Muscle of leg (tissue), 11 donors: ENCODE measurements around the gene GALNT9. TPM values are rescaled to one million over a fixed set of nuclear protein-coding genes. Genes with fewer than 3 reads are reported as not detected.

ENCODE experiments used
- DNase-seq: peaks from one replicate; pipeline ENCODE4 v3.0.0; 2013
- H3K27ac ChIP-seq: one replicate; pipeline ENCODE4 v1.5.1; 2013; ENCODE audit warnings: mild to moderate bottlenecking, low read length, control low read depth
- H3K27me3 ChIP-seq: one replicate; pipeline ENCODE4 v1.6.1; 2013; ENCODE audit warnings: low read length; ENCODE audit not compliant: control insufficient read depth, insufficient read depth
- H3K36me3 ChIP-seq: one replicate; pipeline ENCODE4 v1.6.1; 2013; ENCODE audit warnings: low read length; ENCODE audit not compliant: control insufficient read depth, insufficient read depth
- H3K4me1 ChIP-seq: one replicate; pipeline ENCODE4 v1.6.1; 2013; ENCODE audit warnings: low read length; ENCODE audit not compliant: control insufficient read depth, insufficient read depth
- H3K4me3 ChIP-seq: one replicate; pipeline ENCODE4 v1.5.1; 2013; ENCODE audit warnings: low read length, control low read depth
- H3K9me3 ChIP-seq: replicated peaks from 2 replicates; pipeline ENCODE4 v1.6.1; 2013; ENCODE audit warnings: low read depth, low read length; ENCODE audit not compliant: control insufficient read depth
- WGBS: methylation state at CpG from one replicate; pipeline ENCODE4 v1.1.5; 2013; ENCODE audit warnings: missing lambda C conversion rate; ENCODE audit not compliant: insufficient coverage; 5-methylcytosine and 5-hydroxymethylcytosine counted together
- polyA plus RNA-seq, 8 donors: library from polyadenylated mRNA; unstranded; fragments of 120-200 nt; gene quantifications; one replicate each; pipeline versions ENCODE4 v1.2.1 to v1.2.3, GENCODE V29; 2013; ENCODE audit warnings: inconsistent platforms in 1 of 8, low replicate concordance in 1 of 8; ENCODE audit not compliant: insufficient read length in 8 of 8, insufficient read depth in 1 of 8
- total RNA-seq: library from RNA; stranded (reverse); fragments of 120-200 nt; gene quantifications from one replicate; pipeline ENCODE4 v1.2.4, GENCODE V29; 2013

The GALNT9 gene
- total and polyA plus RNA-seq, 9 donors: 0.91 to 3.0 (median 2.0) TPM

DNA sequence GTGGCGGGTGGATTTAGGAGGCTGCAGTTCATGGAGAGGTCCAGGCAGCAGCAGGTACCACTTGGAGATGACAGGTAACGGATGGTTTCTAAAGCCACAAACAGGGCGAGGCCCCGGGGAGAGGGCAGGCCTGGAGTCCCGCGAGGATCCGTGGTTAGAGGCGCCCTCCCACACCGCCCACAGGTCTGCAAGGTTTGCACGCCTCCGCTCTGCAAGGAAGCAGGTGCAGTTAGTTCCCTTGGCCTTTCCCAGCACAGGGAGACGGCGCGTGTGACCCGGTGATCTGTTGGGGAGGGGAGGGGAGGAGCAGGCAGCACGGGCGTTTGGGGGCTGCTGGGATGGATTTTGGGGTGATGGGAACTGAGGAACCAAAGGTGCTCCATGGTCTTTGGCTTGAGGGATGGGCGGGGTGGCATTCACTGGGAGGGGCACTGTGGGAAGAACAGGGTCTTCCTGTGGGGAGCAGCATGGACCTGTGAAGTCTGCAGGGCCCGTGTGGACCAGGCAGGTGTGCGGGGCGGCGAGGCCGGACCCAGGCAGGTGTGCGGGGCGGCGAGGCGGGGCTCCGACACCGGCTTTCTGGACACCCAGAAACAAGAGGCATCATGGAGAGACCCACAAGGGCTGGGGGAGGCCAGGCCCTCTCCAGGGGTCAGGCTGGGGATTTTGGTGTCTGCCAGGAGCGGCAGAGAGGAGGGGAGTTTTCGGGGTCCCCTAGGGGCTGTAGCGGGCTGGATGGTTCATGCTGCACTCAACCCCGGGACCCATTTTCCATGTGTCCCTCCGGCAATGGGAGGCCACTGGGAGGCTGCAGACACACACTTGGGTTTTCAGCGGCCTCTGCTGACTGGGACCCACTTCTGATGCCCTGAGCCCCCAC is 156.0 kb downstream of the GALNT9 start:
- H3K4me1 ChIP-seq: peaks cover 2% of the 10 kb centered on the region
- DNase-seq: no peak
- no peak overlapping the region for H3K4me3 ChIP-seq
- WGBS: 69% methylated on average over 34 of the region's 35 CpGs
- no peak overlapping the region for H3K27ac ChIP-seq
- H3K36me3 ChIP-seq: no peaks in the 10 kb centered on the region
- H3K27me3 ChIP-seq: peaks cover 70% of the 10 kb centered on the region
- no peaks in the 10 kb centered on the region for H3K9me3 ChIP-seq

GRCh38 chr12:132172619-132173018 is 156.8 kb downstream of the GALNT9 start:
- Histone ChIP-seq H3K36me3 (no peaks in the 10 kb centered on the region), H3K4me1 (no peaks in the 10 kb centered on the region), H3K27ac (no peak overlapping the region), H3K9me3 (no peaks in the 10 kb centered on the region), H3K27me3 (peaks cover 72% of the 10 kb centered on the region), H3K4me3 (no peak overlapping the region)
- DNase-seq: no peak
- 56% methylated on average over 14 of the region's 15 CpGs for WGBS

- Histone ChIP-seq H3K9me3 (no peaks in the 10 kb centered on the region), H3K27ac (no peak overlapping the region), H3K36me3 (no peaks in the 10 kb centered on the region), H3K4me3 (no peak overlapping the region), H3K27me3 (peaks cover 71% of the 10 kb centered on the region), H3K4me1 (no peaks in the 10 kb centered on the region)
- 86% methylated on average over 17 of the region's 28 CpGs for WGBS
- DNase-seq: no peak
Measured at GRCh38 chr12:132171968-132172521, 157.3 kb downstream of the GALNT9 start.

GRCh38 chr12:132171293-132171967 is 158.0 kb downstream of the GALNT9 start:
- no peak overlapping the region for H3K4me3 ChIP-seq
- no peaks in the 10 kb centered on the region for H3K9me3 ChIP-seq
- no peaks in the 10 kb centered on the region for H3K4me1 ChIP-seq
- no peak overlapping the region for H3K27ac ChIP-seq
- H3K36me3 ChIP-seq: no peaks in the 10 kb centered on the region
- peaks cover 66% of the 10 kb centered on the region for H3K27me3 ChIP-seq
- WGBS: 49% methylated on average over 17 of the region's 24 CpGs
- DNase-seq: no peak

DNA sequence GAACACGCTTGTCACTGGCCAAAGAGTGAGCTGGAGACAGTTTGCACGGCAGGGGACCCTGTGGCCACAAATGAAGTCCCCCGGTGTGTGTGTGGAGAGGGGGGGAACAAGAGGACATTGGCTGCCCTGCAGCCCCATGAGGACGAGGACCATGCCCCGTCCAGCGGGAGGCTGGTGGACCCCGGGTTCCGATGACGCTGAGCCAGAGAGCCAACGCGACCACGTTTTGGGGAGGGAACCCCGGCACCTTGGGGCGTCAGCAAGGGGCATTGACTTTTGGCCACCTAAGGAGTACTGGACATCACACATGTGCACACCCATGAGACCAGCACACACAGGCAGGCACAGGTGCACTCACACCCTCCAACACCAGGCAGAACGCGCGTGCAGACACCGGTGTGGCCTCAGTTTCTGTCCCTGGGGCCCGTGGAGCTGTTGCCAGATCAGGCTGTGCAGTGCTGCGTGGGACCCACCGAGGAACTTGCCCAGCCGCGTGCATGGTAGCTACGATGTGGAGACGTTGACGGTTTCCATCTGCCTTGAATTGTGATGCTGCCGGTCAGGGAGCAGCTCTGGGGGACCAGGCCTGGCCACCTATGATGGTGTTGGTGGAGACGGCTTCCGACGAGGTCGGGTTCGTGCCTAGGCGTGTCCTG is 158.6 kb downstream of the GALNT9 start:
- 76% methylated on average over 26 of the region's 33 CpGs for WGBS
- DNase-seq: no peak
- H3K27me3 ChIP-seq: peaks cover 60% of the 10 kb centered on the region

GRCh38 chr12:132170094-132170636 is 159.2 kb downstream of the GALNT9 start:
- H3K27ac ChIP-seq: no peak overlapping the region
- H3K36me3 ChIP-seq: no peaks in the 10 kb centered on the region
- H3K4me1 ChIP-seq: no peaks in the 10 kb centered on the region
- no peaks in the 10 kb centered on the region for H3K9me3 ChIP-seq
- DNase-seq: no peak
- 42% methylated on average over 16 of the region's 16 CpGs for WGBS
- H3K4me3 ChIP-seq: no peak overlapping the region
- peaks cover 55% of the 10 kb centered on the region for H3K27me3 ChIP-seq

More for the DNA sequence above, 158.6 kb downstream of the GALNT9 start:
- H3K36me3 ChIP-seq: no peaks in the 10 kb centered on the region
- no peak overlapping the region for H3K27ac ChIP-seq
- no peak overlapping the region for H3K4me3 ChIP-seq
- no peaks in the 10 kb centered on the region for H3K4me1 ChIP-seq
- H3K9me3 ChIP-seq: no peaks in the 10 kb centered on the region

DNA sequence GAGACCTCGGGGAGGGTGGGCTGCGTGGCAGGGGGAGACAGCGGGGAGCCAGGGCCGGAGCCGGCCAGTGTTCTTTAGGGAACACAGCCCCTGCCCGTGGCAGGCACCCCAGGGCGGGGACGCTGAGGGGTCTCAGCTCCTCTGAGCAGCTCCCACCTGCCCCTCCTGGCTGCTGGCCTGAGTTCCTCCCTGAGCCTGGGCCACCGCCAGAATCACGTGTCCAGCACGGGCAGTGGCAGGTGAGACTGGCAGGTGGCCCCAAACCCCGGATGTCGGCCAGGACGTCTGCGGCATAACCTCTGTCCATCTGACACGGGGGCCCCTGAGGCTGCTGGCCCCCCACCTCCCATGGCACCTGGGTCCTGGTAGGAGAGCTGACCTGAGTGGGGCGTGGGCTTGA is 160.0 kb downstream of the GALNT9 start:
- no peaks in the 10 kb centered on the region for H3K4me1 ChIP-seq
- WGBS: 76% methylated on average over 15 of the region's 17 CpGs
- no peak for DNase-seq
- no peaks in the 10 kb centered on the region for H3K9me3 ChIP-seq
- H3K27me3 ChIP-seq: peaks cover 48% of the 10 kb centered on the region
- no peak overlapping the region for H3K27ac ChIP-seq
- no peak overlapping the region for H3K4me3 ChIP-seq
- no peaks in the 10 kb centered on the region for H3K36me3 ChIP-seq

DNA sequence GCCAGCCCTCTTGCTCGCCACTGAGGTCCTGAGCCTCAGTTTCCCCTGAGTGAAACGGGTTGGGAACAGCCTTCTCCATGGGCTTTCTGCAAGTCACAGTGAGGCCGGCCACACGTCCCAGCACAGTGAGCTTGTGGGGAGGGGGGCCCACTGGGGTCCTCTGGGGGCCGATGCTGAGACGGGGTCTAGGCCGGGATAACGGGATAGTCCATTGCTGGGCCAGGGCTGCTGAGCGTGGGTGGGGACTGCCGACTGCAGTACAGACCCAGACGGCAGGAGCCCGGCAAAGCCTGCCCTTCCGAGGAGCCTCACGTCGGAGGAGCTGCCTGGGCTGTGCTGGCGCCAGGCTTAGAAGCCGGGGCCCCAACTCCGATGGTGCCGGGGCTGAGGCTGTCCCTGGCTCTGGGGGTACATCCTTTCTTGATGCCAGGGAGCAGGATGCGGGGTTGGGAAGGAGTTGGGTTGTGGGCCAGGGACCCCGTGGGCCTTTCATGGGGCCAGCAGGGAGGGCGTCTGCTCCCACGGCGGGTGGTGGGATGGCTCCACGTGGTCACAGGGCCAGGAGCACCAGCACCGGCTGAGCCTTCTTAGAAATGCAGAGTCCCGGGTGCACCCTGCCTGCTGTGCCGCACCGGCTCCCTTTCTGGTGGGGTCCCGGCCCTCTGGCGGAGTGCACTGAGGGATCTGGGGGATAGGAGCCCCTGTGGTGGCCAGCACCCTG is 160.9 kb downstream of the GALNT9 start:
- no peaks in the 10 kb centered on the region for H3K9me3 ChIP-seq
- H3K4me1 ChIP-seq: no peaks in the 10 kb centered on the region
- peaks cover 46% of the 10 kb centered on the region for H3K27me3 ChIP-seq
- H3K36me3 ChIP-seq: no peaks in the 10 kb centered on the region
- DNase-seq: no peak
- WGBS: 69% methylated on average over 29 of the region's 31 CpGs
- no peak overlapping the region for H3K4me3 ChIP-seq
- no peak overlapping the region for H3K27ac ChIP-seq

DNA sequence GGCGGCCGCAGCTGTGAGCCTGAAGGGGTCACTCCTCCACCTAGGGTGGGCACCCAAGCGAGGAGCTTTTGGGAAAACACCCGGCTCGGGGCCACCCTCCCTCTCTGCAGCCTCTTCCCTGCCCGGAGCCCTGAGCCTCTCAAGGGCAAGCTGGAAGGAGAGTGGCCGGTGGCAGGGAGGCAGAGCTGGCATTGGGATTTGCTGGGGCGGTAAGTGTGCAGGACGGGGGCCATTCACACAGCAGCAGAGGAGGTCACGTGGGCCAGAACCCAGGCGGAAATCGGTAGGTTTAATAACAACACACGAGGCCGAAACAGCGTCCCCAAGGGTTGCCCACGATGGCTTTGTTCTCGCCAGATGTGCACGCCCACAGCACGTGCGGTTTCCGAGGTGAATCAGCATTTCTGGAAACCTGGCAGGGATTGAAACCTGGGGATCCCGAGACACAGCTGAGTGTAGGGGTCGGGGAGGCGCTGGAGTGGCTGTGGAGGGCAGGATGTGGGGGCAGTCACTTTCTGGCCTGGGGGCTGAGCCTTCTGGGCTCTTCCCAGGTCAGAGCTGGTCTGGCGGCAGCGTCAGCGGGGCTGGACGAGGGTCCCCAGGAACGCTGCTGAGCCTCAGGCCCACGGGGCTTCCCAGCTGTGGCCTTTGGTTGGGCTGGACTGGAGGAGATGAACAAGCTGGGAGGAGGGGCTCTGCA is 161.6 kb downstream of the GALNT9 start:
- Histone ChIP-seq H3K27me3 (peaks cover 46% of the 10 kb centered on the region), H3K27ac (no peak overlapping the region), H3K4me1 (peaks cover 7% of the 10 kb centered on the region), H3K9me3 (no peaks in the 10 kb centered on the region), H3K4me3 (no peak overlapping the region), H3K36me3 (no peaks in the 10 kb centered on the region)
- WGBS: 62% methylated on average over 21 of the region's 30 CpGs
- DNase-seq: no peak
